ENCODE data around the gene FAM83G. TPM values are rescaled to one million over a fixed set of nuclear protein-coding genes. Genes with fewer than 3 reads are reported as not detected.

FAM83G gene
- total and polyA plus RNA-seq, 2 experiments from 2014 or later, result 14.7 to 25.4 TPM

GRCh38 chr17:18937981-18938691 lies 66.4 kb downstream of the FAM83G start:
- no peaks in the 10 kb centered on the region for H3K9me3 ChIP-seq (ENCODE audit: low read depth)
- no peaks in the 10 kb centered on the region for H4K20me1 ChIP-seq (ENCODE audit: insufficient read depth, poor library complexity, severe bottlenecking)
- peaks cover 4% of the 10 kb centered on the region for H3K4me1 ChIP-seq (ENCODE audit: insufficient read depth)
- 87% methylated on average over 8 of the region's 8 CpGs for whole genome bisulfite sequencing (ENCODE audit: low lambda C conversion rate, missing lambda C conversion rate)
- no peak overlapping the region for H2AFZ ChIP-seq
- H3K36me3 ChIP-seq (replicated peaks; ENCODE audit: insufficient read depth, low read depth), result no peaks in the 10 kb centered on the region
- H3K27ac ChIP-seq, result peak overlapping the region; percentile 38
- H3K27me3 ChIP-seq, result no peaks in the 10 kb centered on the region
- no peak overlapping the region for H3K4me2 ChIP-seq
- DNase-seq (ENCODE audit: low spot score), result no peak
- H3K4me3 ChIP-seq, result no peak overlapping the region
- H3K79me2 ChIP-seq, result no peaks in the 10 kb centered on the region
- H3K9me2 ChIP-seq (replicated peaks; ENCODE audit: insufficient read depth), result no peaks in the 10 kb centered on the region
- TF ChIP-seq EZH2 (IDR thresholded peaks at IDR 0.05; ENCODE audit: borderline replicate concordance) (no peak), CTCF (IDR thresholded peaks at IDR 0.05; ENCODE audit: poor library complexity) (no peak), EZH2phosphoT487 (IDR thresholded peaks at IDR 0.05; ENCODE audit: low read depth, severe bottlenecking, unreplicated experiment) (no peak)

DNA sequence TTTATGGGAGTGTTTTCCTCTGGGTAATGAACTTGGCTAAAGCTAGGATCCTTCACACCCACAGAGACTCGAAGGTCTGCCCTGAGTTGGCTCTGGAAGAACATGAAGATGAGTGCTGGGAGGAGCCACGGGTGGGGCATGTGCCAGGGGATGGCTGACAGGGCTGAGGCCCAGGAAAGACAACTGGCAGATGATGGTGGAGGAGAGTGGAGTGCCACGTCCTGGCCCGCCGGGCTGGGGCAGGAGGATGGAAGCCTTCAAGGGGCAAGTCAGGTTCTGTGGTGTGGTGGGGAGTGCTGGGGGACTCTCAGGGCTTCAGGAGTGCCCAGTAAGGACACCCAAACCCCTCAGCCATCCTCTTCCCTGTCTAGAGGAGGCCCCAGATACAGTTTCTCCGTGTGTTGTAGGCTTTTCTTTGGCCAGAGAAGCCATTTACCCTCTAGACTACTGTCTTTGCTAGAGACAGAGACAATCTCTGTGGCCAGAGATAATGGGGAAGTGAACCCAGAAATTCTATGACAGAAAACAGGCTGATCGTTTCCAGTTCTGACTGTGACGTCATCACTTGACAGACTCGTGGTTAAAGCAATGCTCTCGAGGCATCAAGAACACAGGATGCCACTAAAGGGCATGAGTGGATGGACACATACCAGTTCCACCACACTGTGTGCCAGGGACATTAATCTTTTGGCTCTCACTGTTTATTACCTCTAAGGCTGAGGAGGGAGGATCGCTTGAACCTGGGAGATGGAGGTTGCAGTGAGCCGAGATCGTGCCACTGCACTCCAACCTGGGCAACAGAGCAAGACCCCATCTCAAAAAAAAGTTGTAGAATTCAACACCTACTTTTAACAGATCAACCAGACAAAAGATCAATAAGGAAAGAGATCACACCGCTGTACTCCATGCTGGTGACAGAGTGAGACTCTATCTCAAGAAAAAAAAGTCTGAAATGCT lies 71.2 kb downstream of the FAM83G start:
- H4K20me1 ChIP-seq (ENCODE audit: insufficient read depth, poor library complexity, severe bottlenecking), result no peaks in the 10 kb centered on the region
- TF ChIP-seq EZH2 (IDR thresholded peaks at IDR 0.05; ENCODE audit: borderline replicate concordance) (no peak), EZH2phosphoT487 (IDR thresholded peaks at IDR 0.05; ENCODE audit: low read depth, severe bottlenecking, unreplicated experiment) (no peak), CTCF (IDR thresholded peaks at IDR 0.05; ENCODE audit: poor library complexity) (no peak)
- DNase-seq (ENCODE audit: low spot score), result no peak
- no peaks in the 10 kb centered on the region for H3K36me3 ChIP-seq (replicated peaks; ENCODE audit: insufficient read depth, low read depth)
- H3K4me3 ChIP-seq, result no peak overlapping the region
- no peaks in the 10 kb centered on the region for H3K79me2 ChIP-seq
- no peaks in the 10 kb centered on the region for H3K9me3 ChIP-seq (ENCODE audit: low read depth)
- H3K27ac ChIP-seq, result no peak overlapping the region
- no peaks in the 10 kb centered on the region for H3K4me1 ChIP-seq (ENCODE audit: insufficient read depth)
- 86% methylated on average over 13 of the region's 14 CpGs for WGBS (ENCODE audit: low lambda C conversion rate, missing lambda C conversion rate)
- no peaks in the 10 kb centered on the region for H3K9me2 ChIP-seq (replicated peaks; ENCODE audit: insufficient read depth)
- no peak overlapping the region for H3K4me2 ChIP-seq
- no peaks in the 10 kb centered on the region for H3K27me3 ChIP-seq
- no peak overlapping the region for H2AFZ ChIP-seq

DNA sequence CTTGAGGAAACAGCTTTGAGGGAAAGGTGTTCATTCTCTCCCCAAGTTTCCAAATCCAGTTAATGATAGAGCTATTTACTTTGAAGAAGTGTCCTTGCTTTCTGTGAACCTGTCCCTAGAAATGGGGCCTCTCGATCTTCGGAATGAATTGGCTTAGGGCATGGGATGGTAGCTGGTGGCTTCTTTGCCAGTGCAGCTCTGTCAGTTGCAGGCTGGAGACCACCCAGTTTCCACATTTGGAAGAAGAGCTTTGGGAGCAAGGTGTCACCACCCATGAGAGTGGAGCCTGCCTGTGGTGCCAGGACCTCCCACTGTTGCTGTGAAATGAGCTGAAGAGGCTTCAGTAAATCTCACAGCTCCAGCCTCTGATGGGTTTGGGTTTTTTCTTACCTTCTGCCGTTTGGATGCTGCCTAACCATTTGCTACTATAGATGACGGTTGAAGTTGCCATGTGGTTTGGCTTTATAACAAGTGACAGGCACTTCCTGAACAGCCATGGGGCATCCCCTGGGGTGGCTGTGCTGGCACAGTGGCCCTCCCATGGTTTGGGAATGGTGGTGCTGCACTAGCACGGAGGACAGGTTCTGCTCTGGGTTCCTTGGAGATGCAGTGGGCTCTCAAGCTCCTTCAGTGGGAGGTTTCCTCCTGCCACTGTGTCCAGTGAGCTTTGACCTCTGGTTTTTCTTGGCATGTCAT lies 72.1 kb downstream of the FAM83G start:
- Histone ChIP-seq H2AFZ (no peak overlapping the region), H3K27me3 (no peaks in the 10 kb centered on the region), H3K79me2 (no peaks in the 10 kb centered on the region), H3K4me1 (ENCODE audit: insufficient read depth) (no peaks in the 10 kb centered on the region), H3K9me2 (replicated peaks; ENCODE audit: insufficient read depth) (no peaks in the 10 kb centered on the region), H3K36me3 (replicated peaks; ENCODE audit: insufficient read depth, low read depth) (no peaks in the 10 kb centered on the region), H4K20me1 (ENCODE audit: insufficient read depth, poor library complexity, severe bottlenecking) (no peaks in the 10 kb centered on the region), H3K4me3 (no peak overlapping the region), H3K9me3 (ENCODE audit: low read depth) (no peaks in the 10 kb centered on the region), H3K27ac (no peak overlapping the region), H3K4me2 (no peak overlapping the region)
- 85% methylated on average over 5 of the region's 5 CpGs for WGBS (ENCODE audit: low lambda C conversion rate, missing lambda C conversion rate)
- no peak for DNase-seq (ENCODE audit: low spot score)
- no peak for TF ChIP-seq EZH2phosphoT487 (IDR thresholded peaks at IDR 0.05; ENCODE audit: low read depth, severe bottlenecking, unreplicated experiment)
- no peak for TF ChIP-seq EZH2 (IDR thresholded peaks at IDR 0.05; ENCODE audit: borderline replicate concordance)
- TF ChIP-seq CTCF (IDR thresholded peaks at IDR 0.05; ENCODE audit: poor library complexity), result no peak

Data from hepatocyte (in vitro differentiated cells).